ENCODE measurements around the gene PAF1. TPM values are rescaled to one million over a fixed set of nuclear protein-coding genes. Genes with fewer than 3 reads are reported as not detected.

Gene PAF1
- total RNA-seq: 28.8 and 68.2 TPM in 2 replicates

GRCh38 chr19:39390751-39391437, at the start of gene PAF1, which contains the start of gene MED29:
Gene PAF1, minus strand, starts transcription at chr19:39391106. Its CDS starts 242 bp downstream, at chr19:39390864.
Gene MED29, plus strand, starts transcription at chr19:39391378. Its CDS starts 45 bp downstream, at chr19:39391423.

GRCh38 chr19:39435499-39436349, 44.8 kb upstream of the PAF1 start, which contains the start of gene RPS16:
Gene RPS16, minus strand, starts transcription at chr19:39435949. Its CDS starts 54 bp downstream, at chr19:39435895.

GRCh38 chr19:39412100-39412866, 21.4 kb upstream of the PAF1 start, which contains the start of gene PLEKHG2:
Gene PLEKHG2, plus strand, starts transcription at chr19:39412669. Its CDS starts 1,418 bp downstream, at chr19:39414087.

GRCh38 chr19:39406656-39407409, 15.9 kb upstream of the PAF1 start, which contains the start of gene ZFP36:
Gene ZFP36, plus strand, starts transcription at chr19:39406847. Its CDS starts 58 bp downstream, at chr19:39406905.

DNA sequence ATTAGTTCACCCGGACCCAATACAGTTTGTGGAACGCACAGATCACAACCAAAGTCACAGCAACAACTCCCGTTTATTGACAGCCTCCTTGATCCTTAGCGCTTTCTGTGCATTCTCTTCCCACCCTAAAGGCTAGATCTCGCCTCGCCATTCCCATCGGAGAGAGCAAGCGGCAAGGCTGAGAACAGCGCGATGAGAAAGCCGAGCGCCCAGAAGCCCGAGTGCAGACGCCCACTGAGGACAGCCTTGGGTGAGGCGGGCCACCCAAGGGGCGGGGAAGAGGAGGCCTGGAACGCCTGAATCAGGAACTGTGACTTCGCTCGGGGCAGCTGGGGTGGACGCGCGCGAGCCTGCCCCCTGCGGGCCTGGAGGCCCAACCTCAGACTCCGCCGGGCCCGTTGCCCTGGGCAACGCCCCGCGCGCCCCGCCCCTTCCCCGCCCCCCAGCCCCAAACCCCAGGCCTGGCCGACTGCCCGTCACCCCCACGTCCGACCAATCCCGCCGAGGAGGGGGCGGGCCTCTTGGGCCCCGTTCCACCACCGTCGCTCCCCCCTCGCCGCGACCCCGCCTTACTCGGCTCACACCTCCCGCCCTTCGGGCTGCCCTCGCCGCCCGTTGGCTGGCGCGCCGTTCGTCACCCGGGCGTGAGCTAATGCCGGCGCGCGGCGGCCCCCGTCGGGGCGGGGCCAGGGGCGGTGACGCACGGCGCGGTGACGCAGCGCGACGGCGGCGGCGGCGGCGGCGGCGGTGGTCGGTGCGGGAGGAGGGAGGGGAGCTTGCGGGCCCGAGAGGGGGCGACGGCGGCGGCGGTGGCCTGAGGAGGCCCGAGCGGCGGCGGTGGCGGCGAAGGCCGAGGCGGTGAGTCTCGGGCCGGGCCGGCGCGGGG, 48.9 kb downstream of the PAF1 start, which contains the start of gene SAMD4B:
SAMD4B (plus strand) TSS at position 703 of the 886 bp plus-strand sequence. CDS start 14,473 bp downstream, outside the sequence.

Other genes with a start within 250 kb of the PAF1 start
- gene NCCRP1, start 194.1 kb downstream of the PAF1 start, total RNA-seq: not detected in 2 replicates
- not detected in 2 replicates for gene SYCN, start 186.8 kb downstream of the PAF1 start, total RNA-seq
- not detected in 2 replicates for gene IFNL3, start 146.1 kb downstream of the PAF1 start, total RNA-seq
- gene IFNL4, start 142.2 kb downstream of the PAF1 start, total RNA-seq: not detected in 2 replicates
- not detected in 2 replicates for gene IFNL2, start 122.7 kb downstream of the PAF1 start, total RNA-seq
- gene IFNL1, start 94.7 kb downstream of the PAF1 start, total RNA-seq: not detected in 2 replicates
- gene LRFN1, start 70.2 kb downstream of the PAF1 start, total RNA-seq: 0.28 TPM in 1 of 2 replicates, not detected in the other
- gene GMFG, start 55.1 kb downstream of the PAF1 start, total RNA-seq: 1.2 TPM in 1 of 2 replicates, not detected in the other
- 27.6 and 32.2 TPM in 2 replicates for gene SAMD4B, start 48.7 kb downstream of the PAF1 start, total RNA-seq
- 19.7 and 24.0 TPM in 2 replicates for gene MED29, start 272 bp upstream of the PAF1 start, total RNA-seq
- 1.1 and 1.7 TPM in 2 replicates for gene ZFP36, start 15.7 kb upstream of the PAF1 start, total RNA-seq
- 11.8 and 14.2 TPM in 2 replicates for gene PLEKHG2, start 21.6 kb upstream of the PAF1 start, total RNA-seq
- 99.8 and 2,230 TPM in 2 replicates for gene RPS16, start 44.8 kb upstream of the PAF1 start, total RNA-seq
- gene SUPT5H, start 54.5 kb upstream of the PAF1 start, total RNA-seq: 49.9 and 91.4 TPM in 2 replicates
- gene TIMM50, start 89.7 kb upstream of the PAF1 start, total RNA-seq: 42.8 and 77.5 TPM in 2 replicates
- gene DLL3, start 107.8 kb upstream of the PAF1 start, total RNA-seq: under 0.01 and 0.19 TPM in 2 replicates
- gene SELENOV, start 124.0 kb upstream of the PAF1 start, total RNA-seq: not detected in 2 replicates
- 2.8 and 4.2 TPM in 2 replicates for gene EID2B, start 141.7 kb upstream of the PAF1 start, total RNA-seq
- 7.9 and 16.9 TPM in 2 replicates for gene EID2, start 149.1 kb upstream of the PAF1 start, total RNA-seq
- not detected in 2 replicates for gene LGALS13, start 211.4 kb upstream of the PAF1 start, total RNA-seq